ENCODE results near the gene MKI67. TPM values are rescaled to one million over a fixed set of nuclear protein-coding genes. Genes with fewer than 3 reads are reported as not detected.

The MKI67 gene
- total and polyA plus RNA-seq, 7 experiments from 2014 or later: 0.05 to 219 (median 0.20) TPM

DNA sequence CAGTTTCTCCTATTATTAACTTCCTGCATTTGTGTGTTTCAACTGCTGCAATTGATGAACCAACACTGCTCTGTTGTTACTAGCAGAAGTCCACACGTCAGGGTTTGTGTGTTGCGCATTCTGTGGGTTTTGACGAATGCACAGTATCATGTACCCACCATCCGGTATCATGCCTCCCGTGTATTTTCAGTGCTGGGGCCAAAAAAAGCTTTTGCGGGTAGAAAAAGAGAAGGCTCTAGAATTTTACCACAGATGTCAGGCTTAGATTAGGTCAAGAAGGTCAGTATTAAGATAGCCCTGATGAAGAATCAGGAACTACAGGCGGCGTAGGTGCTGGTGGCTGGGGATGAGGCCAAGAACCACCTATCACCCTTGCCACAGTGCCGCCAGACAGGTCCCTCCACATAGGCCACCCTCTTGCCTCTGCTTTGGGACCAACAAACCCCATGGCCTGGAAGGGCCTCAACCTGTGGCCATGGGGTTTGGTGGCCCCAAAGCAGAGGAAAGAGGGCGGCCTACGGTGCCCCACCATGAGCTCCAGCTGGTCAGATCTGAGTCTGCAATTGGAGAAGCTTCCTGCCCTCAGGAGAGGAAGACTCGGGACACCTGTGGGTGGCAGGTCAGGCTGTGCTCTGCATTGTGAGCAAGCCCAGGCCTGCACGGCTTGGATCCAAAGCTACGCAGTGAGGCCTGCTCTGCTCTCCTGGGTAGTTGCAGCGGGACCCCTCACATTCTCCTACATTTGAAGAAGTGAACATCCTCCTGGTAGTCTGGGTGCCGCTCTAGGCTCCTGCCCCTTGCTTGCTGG is 71.9 kb downstream of the MKI67 start:
- Mint-ChIP-seq H3K36me3 (peaks cover 7 to 42% (median 20%) of the 10 kb centered on the region in 5 donors), H3K27ac (peak overlapping the region in 1 of 9 donors; percentile 41), H3K9me3 (no peaks in the 10 kb centered on the region), H3K27me3 (no peaks in the 10 kb centered on the region), H3K4me3 (no peak overlapping the region), H3K4me1 (peaks cover 21 to 68% (median 44%) of the 10 kb centered on the region in 7 donors)
- intact Hi-C loops (cut with micrococcal nuclease): no loop called here
- CTCF ChIA-PET: interaction anchor here (1.0 kb wide), 1 partner anchor 15 kb away, joined by 3 read pairs; no protein-coding TSS in a partner anchor
- Histone ChIP-seq H3K4me1 (ENCODE audit: control insufficient read depth in 2 of 2, insufficient read depth in 2 of 2, low read length in 2 of 2) (peaks cover 11 to 26% of the 10 kb centered on the region in 2 donors), H3K36me3 (ENCODE audit: control insufficient read depth in 2 of 3, insufficient read depth in 3 of 3, low read length in 3 of 3) (peaks cover 0 to 71% (median 9%) of the 10 kb centered on the region in 3 experiments), H3K9me3 (ENCODE audit: control insufficient read depth in 2 of 3, low read length in 3 of 3) (no peaks in the 10 kb centered on the region), H3K27ac (ENCODE audit: low read depth, low read length) (no peak overlapping the region), H3K4me3 (ENCODE audit: low read length) (no peak overlapping the region), H3K27me3 (ENCODE audit: control insufficient read depth in 2 of 2, insufficient read depth in 2 of 2, low read length in 2 of 2) (no peaks in the 10 kb centered on the region)
- POLR2A ChIA-PET: interaction anchor here (1.6 kb wide), 1 partner anchor 8 kb away, joined by 5 read pairs; no protein-coding TSS in a partner anchor
- DNase-seq (no peak), ATAC-seq (peak; percentile 77)

DNA sequence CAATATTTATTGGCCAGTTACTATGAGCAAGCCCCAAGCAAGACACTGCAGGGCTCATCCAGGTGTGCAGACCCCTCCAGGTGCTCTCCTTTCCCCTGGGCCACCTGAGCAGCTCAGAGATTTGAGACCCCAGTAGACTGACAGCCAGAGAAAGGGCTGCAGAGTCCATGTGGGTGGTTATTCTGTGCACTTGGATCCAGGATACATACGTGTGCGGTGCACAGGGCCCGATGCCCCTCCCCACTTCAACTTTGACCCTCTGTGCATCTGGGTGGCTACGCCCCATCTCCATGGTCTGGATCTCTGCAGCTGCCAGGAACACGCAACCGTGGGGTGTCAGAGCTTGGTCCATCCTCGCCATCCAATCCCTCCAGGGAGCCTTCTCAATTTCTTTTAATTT is 72.9 kb downstream of the MKI67 start:
- no peak for ATAC-seq
- peak overlapping the region in 1 of 9 donors; percentile 72 for H3K27ac Mint-ChIP-seq
- peaks cover 13 to 68% (median 46%) of the 10 kb centered on the region in 7 donors for H3K4me1 Mint-ChIP-seq
- DNase-seq: no peak
- no peak overlapping the region for H3K27ac ChIP-seq (ENCODE audit: low read depth, low read length)
- H3K9me3 Mint-ChIP-seq: no peaks in the 10 kb centered on the region
- ChIA-PET CTCF (interaction anchor here (1.0 kb wide), 1 partner anchor 16 kb away, joined by 3 read pairs; no protein-coding TSS in a partner anchor), POLR2A (interaction anchor here (1.6 kb wide), 1 partner anchor 9 kb away, joined by 5 read pairs; no protein-coding TSS in a partner anchor)
- no peaks in the 10 kb centered on the region for H3K9me3 ChIP-seq (ENCODE audit: control insufficient read depth in 2 of 3, low read length in 3 of 3)
- peaks cover 0 to 71% (median 9%) of the 10 kb centered on the region in 3 experiments for H3K36me3 ChIP-seq (ENCODE audit: control insufficient read depth in 2 of 3, insufficient read depth in 3 of 3, low read length in 3 of 3)
- H3K4me3 Mint-ChIP-seq: no peak overlapping the region
- H3K4me3 ChIP-seq (ENCODE audit: low read length): no peak overlapping the region
- no peaks in the 10 kb centered on the region for H3K27me3 ChIP-seq (ENCODE audit: control insufficient read depth in 2 of 2, insufficient read depth in 2 of 2, low read length in 2 of 2)
- H3K36me3 Mint-ChIP-seq: peaks cover 7 to 42% (median 20%) of the 10 kb centered on the region in 5 donors
- H3K27me3 Mint-ChIP-seq: no peaks in the 10 kb centered on the region
- intact Hi-C loops (cut with micrococcal nuclease): no loop called here
- peaks cover 19 to 25% of the 10 kb centered on the region in 2 donors for H3K4me1 ChIP-seq (ENCODE audit: control insufficient read depth in 2 of 2, insufficient read depth in 2 of 2, low read length in 2 of 2)

DNA sequence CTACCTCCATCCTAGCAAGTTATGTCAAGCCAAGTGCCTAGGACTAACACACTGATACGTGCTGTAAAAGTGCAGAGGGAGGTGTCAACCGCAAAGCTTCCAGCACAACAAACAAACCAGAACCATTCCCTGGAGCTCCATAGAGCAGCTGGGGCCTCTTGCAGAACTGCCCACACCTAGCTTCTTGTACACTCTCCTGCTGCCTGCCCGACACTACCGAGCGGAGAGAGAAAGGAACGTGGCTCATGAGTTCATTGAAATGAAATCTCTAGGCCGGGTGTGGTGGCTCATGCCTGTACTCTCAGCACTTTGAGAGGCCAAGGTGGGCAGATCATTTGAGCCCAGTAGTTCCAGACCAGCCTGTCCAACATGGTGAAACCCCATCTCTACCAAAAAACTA is 73.5 kb downstream of the MKI67 start:
- peaks cover 19 to 24% of the 10 kb centered on the region in 2 donors for H3K4me1 ChIP-seq (ENCODE audit: control insufficient read depth in 2 of 2, insufficient read depth in 2 of 2, low read length in 2 of 2)
- intact Hi-C loops (cut with micrococcal nuclease): no loop called here

DNA sequence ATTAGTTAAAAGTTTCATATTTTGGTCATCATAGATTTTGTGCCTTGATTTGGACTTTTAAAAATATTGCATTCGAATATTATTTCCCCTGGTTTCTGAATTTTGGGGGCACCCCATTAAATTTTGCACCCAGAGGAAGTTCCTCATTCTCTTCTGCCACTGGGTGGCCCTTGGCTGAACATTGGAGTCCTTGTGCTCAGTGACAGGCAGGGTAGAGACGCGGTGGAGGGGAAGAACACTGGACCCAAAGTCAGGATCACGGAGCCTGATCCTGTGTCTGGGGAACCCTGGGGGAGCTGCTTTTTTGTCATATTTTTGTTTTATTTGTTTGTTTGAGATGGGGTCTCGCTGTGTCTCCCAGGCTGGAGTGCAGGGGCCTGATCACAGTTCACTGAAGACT is 74.7 kb downstream of the MKI67 start:
- POLR2A ChIA-PET: interaction anchor here (2.0 to 2.2 kb wide), 2 partner anchors 10 to 13 kb away, joined by 8 to 12 read pairs; no protein-coding TSS in a partner anchor
- Histone ChIP-seq H3K36me3 (ENCODE audit: control insufficient read depth in 2 of 3, insufficient read depth in 3 of 3, low read length in 3 of 3) (peaks cover 0 to 55% (median 9%) of the 10 kb centered on the region in 3 experiments), H3K9me3 (ENCODE audit: control insufficient read depth in 2 of 3, low read length in 3 of 3) (no peaks in the 10 kb centered on the region), H3K4me1 (ENCODE audit: control insufficient read depth in 2 of 2, insufficient read depth in 2 of 2, low read length in 2 of 2) (peaks cover 25 to 30% of the 10 kb centered on the region in 2 donors), H3K27me3 (ENCODE audit: control insufficient read depth in 2 of 2, insufficient read depth in 2 of 2, low read length in 2 of 2) (no peaks in the 10 kb centered on the region), H3K27ac (ENCODE audit: low read depth, low read length) (no peak overlapping the region), H3K4me3 (ENCODE audit: low read length) (no peak overlapping the region)
- Mint-ChIP-seq H3K9me3 (no peaks in the 10 kb centered on the region), H3K4me3 (peak overlapping the region in 1 of 10 donors; percentile 25), H3K4me1 (peaks cover 13 to 72% (median 52%) of the 10 kb centered on the region in 7 donors), H3K27me3 (no peaks in the 10 kb centered on the region), H3K36me3 (peaks cover 5 to 42% (median 16%) of the 10 kb centered on the region in 5 donors), H3K27ac (peak overlapping the region in 3 of 9 donors; percentile 17 to 36 (median 20))
- no peak for DNase-seq
- CTCF ChIA-PET: interaction anchor here (1.8 to 1.9 kb wide), 2 partner anchors 18 to 20 kb away, joined by 3 to 6 read pairs; no protein-coding TSS in a partner anchor
- intact Hi-C loops (cut with micrococcal nuclease): no loop called here
- ATAC-seq: no peak

More for the DNA sequence above, 73.5 kb downstream of the MKI67 start:
- no peak overlapping the region for H3K4me3 ChIP-seq (ENCODE audit: low read length)
- no peaks in the 10 kb centered on the region for H3K27me3 Mint-ChIP-seq
- H3K36me3 Mint-ChIP-seq: peaks cover 7 to 42% (median 20%) of the 10 kb centered on the region in 5 donors
- no peaks in the 10 kb centered on the region for H3K27me3 ChIP-seq (ENCODE audit: control insufficient read depth in 2 of 2, insufficient read depth in 2 of 2, low read length in 2 of 2)
- H3K27ac Mint-ChIP-seq: peak overlapping the region in 3 of 9 donors; percentile 33 to 72 (median 67)
- H3K9me3 ChIP-seq (ENCODE audit: control insufficient read depth in 2 of 3, low read length in 3 of 3): no peaks in the 10 kb centered on the region
- no peak overlapping the region for H3K27ac ChIP-seq (ENCODE audit: low read depth, low read length)
- H3K36me3 ChIP-seq (ENCODE audit: control insufficient read depth in 2 of 3, insufficient read depth in 3 of 3, low read length in 3 of 3): peaks cover 0 to 66% (median 9%) of the 10 kb centered on the region in 3 experiments
- H3K4me3 Mint-ChIP-seq: peak overlapping the region in 1 of 10 donors; percentile 21
- ATAC-seq: no peak
- ChIA-PET CTCF (interaction anchor here (1.9 kb wide), 1 partner anchor 16 kb away, joined by 6 read pairs; no protein-coding TSS in a partner anchor), POLR2A (interaction anchor here (2.0 to 2.2 kb wide), 2 partner anchors 9 to 11 kb away, joined by 8 to 12 read pairs; no protein-coding TSS in a partner anchor)
- H3K9me3 Mint-ChIP-seq: no peaks in the 10 kb centered on the region
- DNase-seq: no peak
- peaks cover 13 to 70% (median 46%) of the 10 kb centered on the region in 7 donors for H3K4me1 Mint-ChIP-seq

DNA sequence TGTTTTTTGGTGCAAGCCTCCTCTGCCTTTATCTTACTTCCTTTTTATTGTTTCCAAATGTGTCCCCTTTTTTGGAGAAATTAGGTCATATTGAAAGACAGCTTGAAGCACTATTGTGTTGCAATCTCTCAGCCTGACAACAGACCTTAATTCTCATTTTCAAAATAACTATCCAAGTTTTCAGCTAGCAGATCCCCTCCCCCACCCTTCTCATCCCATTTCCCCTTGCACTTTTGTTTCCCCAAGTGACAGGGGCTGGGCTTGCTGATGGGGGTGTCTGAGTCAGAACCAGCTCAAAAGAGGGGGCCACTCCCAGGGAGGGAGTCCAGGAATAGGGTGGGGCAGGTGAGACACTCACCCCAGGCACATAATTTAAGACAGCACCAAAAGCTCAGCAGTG is 75.3 kb downstream of the MKI67 start:
- no peak overlapping the region for H3K27ac ChIP-seq (ENCODE audit: low read depth, low read length)
- ChIA-PET POLR2A (interaction anchor here (2.0 to 2.2 kb wide), 2 partner anchors 11 to 13 kb away, joined by 8 to 12 read pairs; no protein-coding TSS in a partner anchor), CTCF (interaction anchor here (0.6 to 1.9 kb wide), 3 partner anchors 8 to 20 kb away, joined by 3 to 6 read pairs (median 3); no protein-coding TSS in a partner anchor)
- DNase-seq (no peak), ATAC-seq (no peak)
- Mint-ChIP-seq H3K9me3 (no peaks in the 10 kb centered on the region), H3K4me3 (peak overlapping the region in 4 of 10 donors; percentile 19 to 97 (median 55)), H3K27ac (peak overlapping the region in 8 of 9 donors; percentile 20 to 95 (median 67)), H3K4me1 (peaks cover 13 to 74% (median 58%) of the 10 kb centered on the region in 7 donors), H3K36me3 (peaks cover 0 to 36% (median 13%) of the 10 kb centered on the region in 5 donors), H3K27me3 (no peaks in the 10 kb centered on the region)
- no peak overlapping the region for H3K4me3 ChIP-seq (ENCODE audit: low read length)
- H3K27me3 ChIP-seq (ENCODE audit: control insufficient read depth in 2 of 2, insufficient read depth in 2 of 2, low read length in 2 of 2): no peaks in the 10 kb centered on the region
- intact Hi-C loops (cut with micrococcal nuclease): no loop called here
- H3K4me1 ChIP-seq (ENCODE audit: control insufficient read depth in 2 of 2, insufficient read depth in 2 of 2, low read length in 2 of 2): peaks cover 28 to 34% of the 10 kb centered on the region in 2 donors
- no peaks in the 10 kb centered on the region for H3K9me3 ChIP-seq (ENCODE audit: control insufficient read depth in 2 of 3, low read length in 3 of 3)
- H3K36me3 ChIP-seq (ENCODE audit: control insufficient read depth in 2 of 3, insufficient read depth in 3 of 3, low read length in 3 of 3): peaks cover 0 to 50% (median 9%) of the 10 kb centered on the region in 3 experiments

DNA sequence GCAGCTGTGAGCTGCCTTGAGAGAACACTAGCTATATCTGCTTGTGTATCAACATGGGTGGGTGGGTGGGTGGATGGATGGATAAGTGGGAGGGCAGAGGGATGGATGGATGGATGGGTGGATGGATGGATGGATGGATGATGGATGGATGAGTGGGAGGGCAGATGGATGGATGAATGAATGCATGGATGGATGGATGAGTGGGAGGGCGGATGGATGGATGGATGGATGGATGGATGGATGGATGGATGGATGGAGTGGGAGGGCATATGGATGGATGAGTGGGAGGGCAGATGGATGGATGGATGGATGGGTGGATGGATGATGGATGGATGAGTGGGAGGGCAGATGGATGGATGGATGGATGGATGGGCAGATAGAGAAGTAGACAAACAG is 76.1 kb downstream of the MKI67 start:
- ATAC-seq (no peak), DNase-seq (no peak)
- Mint-ChIP-seq H3K4me3 (peak overlapping the region; percentile 41 to 97 (median 92)), H3K36me3 (peaks cover 0 to 32% (median 8%) of the 10 kb centered on the region in 5 donors), H3K9me3 (no peaks in the 10 kb centered on the region), H3K4me1 (peaks cover 13 to 77% (median 59%) of the 10 kb centered on the region in 7 donors), H3K27me3 (no peaks in the 10 kb centered on the region), H3K27ac (peak overlapping the region; percentile 17 to 95 (median 65))
- Histone ChIP-seq H3K36me3 (ENCODE audit: control insufficient read depth in 2 of 3, insufficient read depth in 3 of 3, low read length in 3 of 3) (peaks cover 0 to 41% (median 9%) of the 10 kb centered on the region in 3 experiments), H3K4me3 (ENCODE audit: low read length) (no peak overlapping the region), H3K27ac (ENCODE audit: low read depth, low read length) (no peak overlapping the region), H3K27me3 (ENCODE audit: control insufficient read depth in 2 of 2, insufficient read depth in 2 of 2, low read length in 2 of 2) (no peaks in the 10 kb centered on the region), H3K9me3 (ENCODE audit: control insufficient read depth in 2 of 3, low read length in 3 of 3) (no peaks in the 10 kb centered on the region), H3K4me1 (ENCODE audit: control insufficient read depth in 2 of 2, insufficient read depth in 2 of 2, low read length in 2 of 2) (peaks cover 28 to 34% of the 10 kb centered on the region in 2 donors)
- CTCF ChIA-PET: interaction anchor here (0.5 to 1.8 kb wide), 2 partner anchors 21 to 63 kb away, joined by 3 read pairs; no protein-coding TSS in a partner anchor
- intact Hi-C loops (cut with micrococcal nuclease): no loop called here
- POLR2A ChIA-PET: no interaction called here
